ENCODE measurements around the gene CHPF2. TPM values are rescaled to one million over a fixed set of nuclear protein-coding genes. Genes with fewer than 3 reads are reported as not detected.

CHPF2 gene
- total and polyA plus RNA-seq, 2 of the 13 experiments (the other 11 are each of a cell fraction or from before 2014, with no cell fraction given): 15.4 to 21.5 TPM

DNA sequence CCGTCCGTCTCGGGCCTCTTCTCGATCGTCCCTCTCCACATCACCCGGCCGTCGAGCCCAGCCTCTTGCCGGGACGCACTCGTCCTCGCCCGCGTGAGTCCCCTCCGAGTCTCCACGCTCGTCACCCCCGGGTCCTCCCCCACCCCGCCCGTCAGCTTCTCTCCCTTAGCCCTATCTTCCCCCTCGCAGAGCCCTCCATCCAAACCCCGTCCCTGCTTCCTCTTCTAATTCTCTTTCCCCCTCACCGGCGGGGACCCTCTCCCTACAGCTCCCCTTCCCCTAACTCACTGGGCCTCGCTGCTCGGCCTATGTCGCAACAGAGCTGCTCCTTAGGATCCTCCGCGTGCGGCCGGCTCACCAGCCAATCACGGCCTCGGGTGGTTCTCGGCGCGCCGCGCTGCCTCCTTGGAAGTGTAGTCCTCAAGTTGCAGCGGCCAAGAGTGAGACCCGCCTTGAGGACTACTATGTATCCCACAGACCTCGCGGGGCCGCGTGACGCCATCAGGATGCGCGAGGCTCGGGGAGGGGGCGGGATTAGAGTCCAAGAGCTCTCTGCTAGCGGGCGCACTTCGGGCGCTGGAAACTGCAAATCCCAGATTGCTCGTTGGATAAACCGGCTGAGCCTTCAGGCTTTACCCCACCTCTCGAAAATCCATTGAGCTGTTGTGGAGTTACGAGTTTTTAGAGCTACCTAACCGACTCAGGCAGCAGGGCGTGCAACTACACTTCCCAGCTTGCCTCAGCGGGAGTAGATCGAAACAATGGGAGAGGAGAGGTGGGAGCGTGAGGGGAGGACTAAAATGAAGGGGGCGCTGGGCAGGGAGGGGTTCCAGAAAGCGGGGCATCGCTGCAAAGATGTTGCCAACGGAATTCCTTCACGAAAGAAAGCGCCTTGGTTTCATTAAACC, 5.2 kb upstream of the CHPF2 start, which contains the start of gene ABCF2 (continued):
- TF ChIP-seq ZBTB40 (IDR thresholded peaks at IDR 0.05): no peak
- TF ChIP-seq ZBTB40 (CRISPR knock-in tag; IDR thresholded peaks at IDR 0.05): 0 out of 2 replicates have a peak, but pooled peaks have one; percentile 18
- TF ChIP-seq ZNF232 (CRISPR knock-in tag; IDR thresholded peaks at IDR 0.05; ENCODE audit: borderline replicate concordance): peak; percentile 62; the same call in 1 of the 2 replicates
- TF ChIP-seq, protein P1, sequence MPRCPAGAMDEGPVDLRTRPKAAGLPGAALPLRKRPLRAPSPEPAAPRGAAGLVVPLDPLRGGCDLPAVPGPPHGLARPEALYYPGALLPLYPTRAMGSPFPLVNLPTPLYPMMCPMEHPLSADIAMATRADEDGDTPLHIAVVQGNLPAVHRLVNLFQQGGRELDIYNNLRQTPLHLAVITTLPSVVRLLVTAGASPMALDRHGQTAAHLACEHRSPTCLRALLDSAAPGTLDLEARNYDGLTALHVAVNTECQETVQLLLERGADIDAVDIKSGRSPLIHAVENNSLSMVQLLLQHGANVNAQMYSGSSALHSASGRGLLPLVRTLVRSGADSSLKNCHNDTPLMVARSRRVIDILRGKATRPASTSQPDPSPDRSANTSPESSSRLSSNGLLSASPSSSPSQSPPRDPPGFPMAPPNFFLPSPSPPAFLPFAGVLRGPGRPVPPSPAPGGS (CRISPR knock-in tag; IDR thresholded peaks at IDR 0.05): peak; percentile 60; the same call in 1 of the 2 replicates
- peak; percentile 57; the same call in 1 of the 2 replicates for TF ChIP-seq MYPOP (CRISPR knock-in tag; IDR thresholded peaks at IDR 0.05)
- no peak for TF ChIP-seq ARNT2 (CRISPR knock-in tag; IDR thresholded peaks at IDR 0.05; ENCODE audit: low read depth)
- TF ChIP-seq CHD2 (IDR thresholded peaks at IDR 0.05; ENCODE audit: low read depth, low read length): peak; percentile 85
- TF ChIP-seq, protein P2, sequence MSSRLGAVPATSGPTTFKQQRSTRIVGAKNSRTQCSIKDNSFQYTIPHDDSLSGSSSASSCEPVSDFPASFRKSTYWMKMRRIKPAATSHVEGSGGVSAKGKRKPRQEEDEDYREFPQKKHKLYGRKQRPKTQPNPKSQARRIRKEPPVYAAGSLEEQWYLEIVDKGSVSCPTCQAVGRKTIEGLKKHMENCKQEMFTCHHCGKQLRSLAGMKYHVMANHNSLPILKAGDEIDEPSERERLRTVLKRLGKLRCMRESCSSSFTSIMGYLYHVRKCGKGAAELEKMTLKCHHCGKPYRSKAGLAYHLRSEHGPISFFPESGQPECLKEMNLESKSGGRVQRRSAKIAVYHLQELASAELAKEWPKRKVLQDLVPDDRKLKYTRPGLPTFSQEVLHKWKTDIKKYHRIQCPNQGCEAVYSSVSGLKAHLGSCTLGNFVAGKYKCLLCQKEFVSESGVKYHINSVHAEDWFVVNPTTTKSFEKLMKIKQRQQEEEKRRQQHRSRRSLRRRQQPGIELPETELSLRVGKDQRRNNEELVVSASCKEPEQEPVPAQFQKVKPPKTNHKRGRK (CRISPR knock-in tag; IDR thresholded peaks at IDR 0.05): no peak
- TF ChIP-seq ZNF772 (CRISPR knock-in tag; IDR thresholded peaks at IDR 0.05): 0 out of 2 replicates have a peak, but pooled peaks have one; percentile 16
- TF ChIP-seq, protein P3, sequence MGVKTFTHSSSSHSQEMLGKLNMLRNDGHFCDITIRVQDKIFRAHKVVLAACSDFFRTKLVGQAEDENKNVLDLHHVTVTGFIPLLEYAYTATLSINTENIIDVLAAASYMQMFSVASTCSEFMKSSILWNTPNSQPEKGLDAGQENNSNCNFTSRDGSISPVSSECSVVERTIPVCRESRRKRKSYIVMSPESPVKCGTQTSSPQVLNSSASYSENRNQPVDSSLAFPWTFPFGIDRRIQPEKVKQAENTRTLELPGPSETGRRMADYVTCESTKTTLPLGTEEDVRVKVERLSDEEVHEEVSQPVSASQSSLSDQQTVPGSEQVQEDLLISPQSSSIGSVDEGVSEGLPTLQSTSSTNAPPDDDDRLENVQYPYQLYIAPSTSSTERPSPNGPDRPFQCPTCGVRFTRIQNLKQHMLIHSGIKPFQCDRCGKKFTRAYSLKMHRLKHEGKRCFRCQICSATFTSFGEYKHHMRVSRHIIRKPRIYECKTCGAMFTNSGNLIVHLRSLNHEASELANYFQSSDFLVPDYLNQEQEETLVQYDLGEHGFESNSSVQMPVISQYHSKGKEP (CRISPR knock-in tag; IDR thresholded peaks at IDR 0.05): peak; percentile 56; the same call in 1 of the 2 replicates
- TF ChIP-seq CBFB (CRISPR knock-in tag; IDR thresholded peaks at IDR 0.05): peak; percentile 76
- peak; percentile 26 for TF ChIP-seq ZNF263 (CRISPR knock-in tag; IDR thresholded peaks at IDR 0.05)

Measured in HepG2 (cell line).